HCT116 (cell line): ENCODE results near the gene GPR39. TPM values are rescaled to one million over a fixed set of nuclear protein-coding genes. Genes with fewer than 3 reads are reported as not detected.

Source experiments
- ATAC-seq: fragments of 200-7000 bp; cut with Tn5 transposase; 2 replicates; pipeline ENCODE4 v1.9.1; 2020; ENCODE audit warnings: mild to moderate bottlenecking, moderate library complexity
- BruUV-seq: library from RNA; stranded (reverse); fragments of 400-500 nt; replicated peaks from 2 replicates; lab custom pipeline; 2021; lab: Mats Ljungman, UMichigan
- CTCF ChIA-PET: fragments of 300-600 bp; sonication (Branson Sonifier 250); formaldehyde crosslinking; loops from one replicate; lab custom pipeline; 2021; ENCODE audit warnings: antibody characterized with exemption; lab: Charles Lee
- POLR2A ChIA-PET: fragments of 300-600, 350-600 bp; sonication (Branson Sonifier 250); formaldehyde crosslinking; loops from one replicate; lab custom pipeline; 2021; ENCODE audit warnings: antibody characterized with exemption; lab: Charles Lee
- RAD21 ChIA-PET, 2 experiments: fragments of 300-600 bp; sonication (Branson Sonifier 250); formaldehyde crosslinking; loops; one replicate each; lab custom pipeline; 2023; ENCODE audit warnings: low total read pairs in 2 of 2; ENCODE audit not compliant: uncharacterized antibody in 2 of 2, unreplicated experiment in 2 of 2, low non-redundant PET in 1 of 2; lab: Charles Lee
- DNase-seq: peaks from one replicate; pipeline ENCODE4 v3.0.0-alpha.2; 2010; ENCODE audit warnings: low read depth, low spot score
- H2AFZ ChIP-seq: fragments of 200-600 bp; shearing (Covaris generic), sonication (generic); 2 replicates; pipeline ENCODE4 v1.6.1; 2017; ENCODE audit warnings: low read depth, mixed run types, mixed read lengths, antibody characterized with exemption, low read length; ENCODE audit not compliant: poor library complexity, severe bottlenecking
- H3K27ac ChIP-seq: 2 replicates; pipeline ENCODE4 v1.5.1; 2012; ENCODE audit warnings: low read depth, low read length
- H3K27me3 ChIP-seq: fragments of 200-600 bp; sonication (generic); 2 replicates; pipeline ENCODE4 v1.6.1; 2016; ENCODE audit warnings: mixed run types, low read length, mixed read lengths; ENCODE audit not compliant: insufficient read depth
- H3K36me3 ChIP-seq, 2 experiments: fragments of 200-500 bp in 1 of 2; fragments of 200-600 bp in 1 of 2; sonication (Bioruptor generic) in 1 of 2; sonication (generic) in 1 of 2; 2 replicates each; pipeline versions ENCODE4 v1.5.1 to v1.6.1; 2014 to 2016; ENCODE audit warnings: low read length in 2 of 2, inconsistent platforms in 1 of 2, mixed read lengths in 1 of 2, mixed run types in 1 of 2; ENCODE audit not compliant: insufficient read depth in 2 of 2, control insufficient read depth in 1 of 2
- H3K4me1 ChIP-seq, 2 experiments: fragments of 200-600 bp in 1 of 2; sonication (generic) in 1 of 2; 2 replicates each; pipeline versions ENCODE4 v1.5.1 to v1.6.1; 2012 to 2017; ENCODE audit warnings: low read length in 2 of 2, inconsistent platforms in 1 of 2, mild to moderate bottlenecking in 1 of 2, mixed read lengths in 1 of 2, mixed run types in 1 of 2, moderate library complexity in 1 of 2; ENCODE audit not compliant: insufficient read depth in 2 of 2, control insufficient read depth in 1 of 2
- H3K4me2 ChIP-seq: fragments of 200-600 bp; sonication (generic); 2 replicates; pipeline ENCODE4 v1.6.1; 2017; ENCODE audit warnings: mixed run types, low read length, mixed read lengths
- H3K4me3 ChIP-seq, 2 experiments: fragments of 200-600 bp in 1 of 2; sonication (generic) in 1 of 2; replicated peaks in 1 of 2; 2 replicates each; pipeline ENCODE4 v1.5.1; 2011 to 2016; ENCODE audit warnings: low read length in 2 of 2, control low read depth in 1 of 2, low read depth in 1 of 2, mild to moderate bottlenecking in 1 of 2, mixed read lengths in 1 of 2, mixed run types in 1 of 2
- H3K79me2 ChIP-seq: fragments of 200-600 bp; sonication (generic); 2 replicates; pipeline ENCODE4 v1.6.1; 2017; ENCODE audit warnings: mild to moderate bottlenecking, mixed run types, low read length, moderate library complexity, mixed read lengths; ENCODE audit not compliant: insufficient read depth
- H3K9ac ChIP-seq: fragments of 200-600 bp; sonication (generic); 2 replicates; pipeline ENCODE4 v1.6.1; 2016; ENCODE audit warnings: low read length, mixed read lengths
- H3K9me2 ChIP-seq: fragments of 200-600 bp; sonication (generic), shearing (Covaris generic); 2 replicates; pipeline ENCODE4 v1.6.1; 2017; ENCODE audit warnings: mixed run types, mild to moderate bottlenecking, moderate library complexity; ENCODE audit not compliant: insufficient read depth
- H3K9me3 ChIP-seq, 2 experiments: fragments of 200-500 bp in 1 of 2; fragments of 200-600 bp in 1 of 2; sonication (Bioruptor generic) in 1 of 2; sonication (generic) in 1 of 2; 2 replicates each; pipeline ENCODE4 v1.6.1; 2014 to 2017; ENCODE audit warnings: low read length in 2 of 2, mixed read lengths in 2 of 2, inconsistent platforms in 1 of 2, low read depth in 1 of 2, mild to moderate bottlenecking in 1 of 2, mixed run types in 1 of 2, moderate library complexity in 1 of 2; ENCODE audit not compliant: control insufficient read depth in 1 of 2, insufficient read depth in 1 of 2
- H4K20me1 ChIP-seq: fragments of 200-600 bp; sonication (generic), shearing (Covaris generic); 2 replicates; pipeline ENCODE4 v1.6.1; 2017; ENCODE audit warnings: mixed run types, mild to moderate bottlenecking, moderate library complexity; ENCODE audit not compliant: insufficient read depth
- CBX3 ChIP-seq: IDR thresholded peaks from 2 replicates; pipeline ENCODE4 v1.6.1; 2012; ENCODE audit warnings: low read depth
- CEBPB ChIP-seq: IDR thresholded peaks from 2 replicates; pipeline ENCODE4 v1.6.1; 2012; ENCODE audit warnings: low read depth
- EGR1 ChIP-seq: IDR thresholded peaks from 2 replicates; pipeline ENCODE4 v1.6.1; 2012; ENCODE audit warnings: low read depth
- EZH2 ChIP-seq: fragments of 200-600 bp; sonication (generic); IDR thresholded peaks from 2 replicates; pipeline ENCODE4 v1.6.1; 2017; ENCODE audit warnings: antibody characterized with exemption, mixed run types
- FOSL1 ChIP-seq: IDR thresholded peaks from 2 replicates; pipeline ENCODE4 v1.6.1; 2012; ENCODE audit warnings: low read depth
- RAD21 ChIP-seq: IDR thresholded peaks from 2 replicates; pipeline ENCODE4 v1.6.1; 2012; ENCODE audit warnings: low read depth, mild to moderate bottlenecking
- SIN3A ChIP-seq: IDR thresholded peaks from 2 replicates; pipeline ENCODE4 v1.6.1; 2012; ENCODE audit warnings: low read depth
- SP1 ChIP-seq: IDR thresholded peaks from 2 replicates; pipeline ENCODE4 v1.6.1; 2012; ENCODE audit warnings: low read depth
- TCF7L2 ChIP-seq: IDR thresholded peaks from 2 replicates; pipeline ENCODE4 v1.7.0; 2011; ENCODE audit warnings: borderline replicate concordance, inconsistent platforms; ENCODE audit not compliant: insufficient read depth, insufficient read length; ENCODE audit errors: extremely low read depth
- ZNF274 ChIP-seq: fragments of 200-500 bp; sonication (Bioruptor generic); IDR thresholded peaks from 2 replicates; pipeline ENCODE4 v1.6.1; 2014; ENCODE audit warnings: mild to moderate bottlenecking, low read depth, low read length, inconsistent platforms
- intact Hi-C: fragments of 100-400 bp; cut with micrococcal nuclease; formaldehyde crosslinking; loops from 2 replicates; pipeline ENCODE4 v1.10.0; 2022
- total RNA-seq: library from RNA; stranded (reverse); gene quantifications from one replicate; pipeline ENCODE4 v1.2.1, GENCODE V29; 2021; ENCODE audit not compliant: unreplicated experiment
- TF ChIP-seq, protein P1 (sequence below): IDR thresholded peaks from 2 replicates; pipeline ENCODE4 v1.6.1; 2012
- TF ChIP-seq, protein P2 (sequence below): IDR thresholded peaks from 2 replicates; pipeline ENCODE4 v1.6.1; 2012; ENCODE audit warnings: low read depth
- TF ChIP-seq, protein P3 (sequence below), 3 experiments: fragments of 200-600 bp in 1 of 3; sonication (generic) in 1 of 3; IDR thresholded peaks in 2 of 3; conservative IDR thresholded peaks in 1 of 3; 2 replicates each; pipeline ENCODE4 v1.5.1; 2012 to 2017; ENCODE audit warnings: low read depth in 2 of 3, low read length in 2 of 3, antibody characterized with exemption in 1 of 3, borderline replicate concordance in 1 of 3, control low read depth in 1 of 3, mild to moderate bottlenecking in 1 of 3, mixed read lengths in 1 of 3, mixed run types in 1 of 3, moderate library complexity in 1 of 3; ENCODE audit not compliant: insufficient read depth in 1 of 3

Gene GPR39
- total RNA-seq, 1 experiment from 2014 or later, result 5.1 TPM

DNA sequence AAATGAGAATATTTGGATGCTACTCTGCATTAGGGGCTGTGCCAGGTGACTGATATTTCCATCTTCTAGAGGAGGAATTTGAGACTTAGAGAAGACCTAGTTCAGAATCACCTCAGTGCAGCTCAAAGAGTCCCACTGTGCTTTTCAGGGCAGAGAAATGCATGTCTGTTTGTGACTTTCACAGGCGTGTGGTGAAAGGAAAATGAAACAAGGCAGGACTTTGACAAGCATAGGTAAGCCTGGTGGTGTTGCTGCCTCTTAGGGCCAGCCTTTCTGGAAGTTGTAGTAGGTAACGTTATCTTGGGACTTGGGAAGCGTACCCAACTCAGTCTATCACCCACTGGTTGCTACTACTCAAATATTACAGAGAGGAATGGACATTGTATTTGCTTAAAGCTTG, 2.6 kb downstream of the GPR39 start:
- no peaks in the 10 kb centered on the region for H3K9me3 ChIP-seq
- no peaks in the 10 kb centered on the region; the same call in 1 of the 2 replicates for H3K79me2 ChIP-seq
- no peak for ATAC-seq
- H3K9ac ChIP-seq, result no peak overlapping the region
- DNase-seq, result no peak
- H3K9me2 ChIP-seq, result no peaks in the 10 kb centered on the region
- ChIA-PET CTCF (no interaction called here), RAD21 (no interaction called here), POLR2A (no interaction called here)
- H2AFZ ChIP-seq, result no peak overlapping the region
- peaks cover 20 to 37% of the 10 kb centered on the region in 2 experiments for H3K4me1 ChIP-seq
- intact Hi-C loops, result no loop called here
- no peaks in the 10 kb centered on the region for H3K36me3 ChIP-seq
- no peak overlapping the region for H3K27ac ChIP-seq
- BruUV-seq, result no TSS peak
- no peak overlapping the region for H3K4me3 ChIP-seq
- no peak overlapping the region for H3K4me2 ChIP-seq
- no peaks in the 10 kb centered on the region for H3K27me3 ChIP-seq
- no peak for TF ChIP-seq SP1
- TF ChIP-seq CBX3, result no peak
- no peak for TF ChIP-seq EGR1
- TF ChIP-seq FOSL1, result no peak
- no peak for TF ChIP-seq CEBPB
- TF ChIP-seq, protein P1, sequence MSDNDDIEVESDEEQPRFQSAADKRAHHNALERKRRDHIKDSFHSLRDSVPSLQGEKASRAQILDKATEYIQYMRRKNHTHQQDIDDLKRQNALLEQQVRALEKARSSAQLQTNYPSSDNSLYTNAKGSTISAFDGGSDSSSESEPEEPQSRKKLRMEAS, result no peak
- TF ChIP-seq TCF7L2, result no peak
- TF ChIP-seq EZH2, result no peak
- TF ChIP-seq, protein P2, sequence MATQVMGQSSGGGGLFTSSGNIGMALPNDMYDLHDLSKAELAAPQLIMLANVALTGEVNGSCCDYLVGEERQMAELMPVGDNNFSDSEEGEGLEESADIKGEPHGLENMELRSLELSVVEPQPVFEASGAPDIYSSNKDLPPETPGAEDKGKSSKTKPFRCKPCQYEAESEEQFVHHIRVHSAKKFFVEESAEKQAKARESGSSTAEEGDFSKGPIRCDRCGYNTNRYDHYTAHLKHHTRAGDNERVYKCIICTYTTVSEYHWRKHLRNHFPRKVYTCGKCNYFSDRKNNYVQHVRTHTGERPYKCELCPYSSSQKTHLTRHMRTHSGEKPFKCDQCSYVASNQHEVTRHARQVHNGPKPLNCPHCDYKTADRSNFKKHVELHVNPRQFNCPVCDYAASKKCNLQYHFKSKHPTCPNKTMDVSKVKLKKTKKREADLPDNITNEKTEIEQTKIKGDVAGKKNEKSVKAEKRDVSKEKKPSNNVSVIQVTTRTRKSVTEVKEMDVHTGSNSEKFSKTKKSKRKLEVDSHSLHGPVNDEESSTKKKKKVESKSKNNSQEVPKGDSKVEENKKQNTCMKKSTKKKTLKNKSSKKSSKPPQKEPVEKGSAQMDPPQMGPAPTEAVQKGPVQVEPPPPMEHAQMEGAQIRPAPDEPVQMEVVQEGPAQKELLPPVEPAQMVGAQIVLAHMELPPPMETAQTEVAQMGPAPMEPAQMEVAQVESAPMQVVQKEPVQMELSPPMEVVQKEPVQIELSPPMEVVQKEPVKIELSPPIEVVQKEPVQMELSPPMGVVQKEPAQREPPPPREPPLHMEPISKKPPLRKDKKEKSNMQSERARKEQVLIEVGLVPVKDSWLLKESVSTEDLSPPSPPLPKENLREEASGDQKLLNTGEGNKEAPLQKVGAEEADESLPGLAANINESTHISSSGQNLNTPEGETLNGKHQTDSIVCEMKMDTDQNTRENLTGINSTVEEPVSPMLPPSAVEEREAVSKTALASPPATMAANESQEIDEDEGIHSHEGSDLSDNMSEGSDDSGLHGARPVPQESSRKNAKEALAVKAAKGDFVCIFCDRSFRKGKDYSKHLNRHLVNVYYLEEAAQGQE, result no peak
- TF ChIP-seq RAD21, result no peak
- TF ChIP-seq, protein P3, sequence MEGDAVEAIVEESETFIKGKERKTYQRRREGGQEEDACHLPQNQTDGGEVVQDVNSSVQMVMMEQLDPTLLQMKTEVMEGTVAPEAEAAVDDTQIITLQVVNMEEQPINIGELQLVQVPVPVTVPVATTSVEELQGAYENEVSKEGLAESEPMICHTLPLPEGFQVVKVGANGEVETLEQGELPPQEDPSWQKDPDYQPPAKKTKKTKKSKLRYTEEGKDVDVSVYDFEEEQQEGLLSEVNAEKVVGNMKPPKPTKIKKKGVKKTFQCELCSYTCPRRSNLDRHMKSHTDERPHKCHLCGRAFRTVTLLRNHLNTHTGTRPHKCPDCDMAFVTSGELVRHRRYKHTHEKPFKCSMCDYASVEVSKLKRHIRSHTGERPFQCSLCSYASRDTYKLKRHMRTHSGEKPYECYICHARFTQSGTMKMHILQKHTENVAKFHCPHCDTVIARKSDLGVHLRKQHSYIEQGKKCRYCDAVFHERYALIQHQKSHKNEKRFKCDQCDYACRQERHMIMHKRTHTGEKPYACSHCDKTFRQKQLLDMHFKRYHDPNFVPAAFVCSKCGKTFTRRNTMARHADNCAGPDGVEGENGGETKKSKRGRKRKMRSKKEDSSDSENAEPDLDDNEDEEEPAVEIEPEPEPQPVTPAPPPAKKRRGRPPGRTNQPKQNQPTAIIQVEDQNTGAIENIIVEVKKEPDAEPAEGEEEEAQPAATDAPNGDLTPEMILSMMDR (IDR thresholded peaks at IDR 0.05 in 2 of 3, conservative IDR thresholded peaks at IDR 0.05 in 1 of 3; ENCODE audit: borderline replicate concordance in 1 of 3, insufficient read depth in 1 of 3, low read depth in 2 of 3, low read length in 2 of 3), result no peak
- no peak for TF ChIP-seq ZNF274
- no peak for TF ChIP-seq SIN3A
- H4K20me1 ChIP-seq, result no peaks in the 10 kb centered on the region
